Measurements from ENCODE around the gene MORN1. TPM values are rescaled to one million over a fixed set of nuclear protein-coding genes. Genes with fewer than 3 reads are reported as not detected.
A peak's percentile ranks its signal among the peaks of the same experiment; 100 is the strongest.

Gene MORN1
- total and polyA plus RNA-seq, 2 of the 8 experiments (the other 6 are each of a cell fraction or from before 2014, with no cell fraction given) = 5.0 to 9.1 TPM

- H4K8ac ChIP-seq (ENCODE audit: extremely low read depth, insufficient read depth, low read length) = no peak overlapping the region
- H2AK5ac ChIP-seq (ENCODE audit: low read depth, low read length) = peak overlapping the region; percentile 72; the same call in 1 of the 2 replicates
- 88% methylated on average over 26 of the region's 28 CpGs; no CpG with 5 or more reads in 1 of the 2 experiments for WGBS, 2 experiments (ENCODE audit: extremely low coverage in 1 of 2, insufficient coverage in 1 of 2, insufficient read length in 1 of 2, insufficient replicate concordance in 2 of 2, low coverage in 1 of 2, low lambda C conversion rate in 2 of 2, missing lambda C conversion rate in 1 of 2)
- H3K79me2 ChIP-seq (ENCODE audit: control insufficient read depth in 1 of 2, insufficient read depth in 2 of 2, low read length in 2 of 2) = no peaks in the 10 kb centered on the region
- no peaks in the 10 kb centered on the region; the same call in 1 of the 2 replicates for H3K23me2 ChIP-seq (ENCODE audit: low read depth, low read length)
- H3K79me1 ChIP-seq (ENCODE audit: low read depth, low read length) = peaks cover 3% of the 10 kb centered on the region; the same call in 1 of the 2 replicates
- FAIRE-seq (no peak), DNase-seq (ENCODE audit: low read depth in 1 of 2, low spot score in 2 of 2) (no peak)
- CTCF ChIA-PET (ENCODE audit: partially characterized antibody) = interaction anchor here (0.7 to 4.1 kb wide), 14 partner anchors 11 to 1142 kb away, joined by 3 to 23 read pairs (median 4); partner anchors contain the start of gene FAAP20
- H3K4me3 ChIP-seq (ENCODE audit: extremely low read depth in 1 of 4, insufficient read depth in 2 of 4, low read depth in 3 of 4, low read length in 4 of 4) = no peak overlapping the region
- H4K5ac ChIP-seq (ENCODE audit: insufficient read length, low read depth, low read length) = no peak overlapping the region
- no peak overlapping the region for H3K14ac ChIP-seq (ENCODE audit: insufficient read length)
- no peak overlapping the region for H2BK120ac ChIP-seq (replicated peaks; ENCODE audit: low read depth, low read length)
- H3K4ac ChIP-seq (replicated peaks; ENCODE audit: insufficient read length, low read depth, low read length) = no peak overlapping the region
- H3K27me3 ChIP-seq (replicated peaks in 1 of 4; ENCODE audit: control insufficient read depth in 3 of 4, extremely low read depth in 1 of 4, insufficient read depth in 3 of 4, low read length in 3 of 4) = no peaks in the 10 kb centered on the region
- peaks cover 4 to 30% (median 20%) of the 10 kb centered on the region in 4 experiments for H3K4me1 ChIP-seq (replicated peaks in 1 of 4; ENCODE audit: control insufficient read depth in 3 of 4, insufficient read depth in 4 of 4, low read length in 3 of 4)
- H2BK15ac ChIP-seq (ENCODE audit: low read length) = no peak overlapping the region
- peak overlapping the region; percentile 71; the same call in 1 of the 2 replicates for H3K18ac ChIP-seq (ENCODE audit: extremely low read depth, low read length)
- no peak overlapping the region for H3K9ac ChIP-seq (replicated peaks in 1 of 4; ENCODE audit: extremely low read depth in 1 of 4, low read depth in 3 of 4, low read length in 3 of 4)
- no peak overlapping the region; the same call in none of the 2 replicates for H2BK5ac ChIP-seq (ENCODE audit: low read depth, low read length)
- POLR2A ChIA-PET (ENCODE audit: partially characterized antibody) = interaction anchor here (0.7 to 2.0 kb wide), 4 partner anchors 39 to 106 kb away, joined by 3 to 5 read pairs (median 4); no protein-coding TSS in a partner anchor
- H3K27ac ChIP-seq (ENCODE audit: low read depth, low read length) = no peak overlapping the region
- no peak overlapping the region for H3K56ac ChIP-seq (replicated peaks; ENCODE audit: insufficient read length, low read depth, low read length)
- no peaks in the 10 kb centered on the region for H3K9me3 ChIP-seq (ENCODE audit: insufficient read depth in 2 of 2, low read depth in 1 of 2, low read length in 1 of 2)
- H2BK20ac ChIP-seq (ENCODE audit: low read length) = no peak overlapping the region
- no peak for TF ChIP-seq HDAC6 (IDR thresholded peaks at IDR 0.05; ENCODE audit: low read depth, low read length)
- no peak for TF ChIP-seq USF2 (IDR thresholded peaks at IDR 0.05; ENCODE audit: low read length)
- peak; percentile 32; the same call in 1 of the 2 replicates for TF ChIP-seq POLR2AphosphoS5 (IDR thresholded peaks at IDR 0.05; ENCODE audit: low read depth, low read length)
- no peak for TF ChIP-seq RAD21 (IDR thresholded peaks at IDR 0.05 in 1 of 2, conservative IDR thresholded peaks at IDR 0.05 in 1 of 2; ENCODE audit: low read depth in 2 of 2, low read length in 2 of 2)
- TF ChIP-seq TBP (IDR thresholded peaks at IDR 0.05; ENCODE audit: low read depth, low read length) = no peak
- no peak overlapping the region for H3K23ac ChIP-seq (ENCODE audit: insufficient read length)
- H2BK12ac ChIP-seq (ENCODE audit: low read depth, low read length) = 0 out of 2 replicates have a peak overlapping the region, but pooled peaks have one; percentile 33
- peaks cover 6 to 27% (median 19%) of the 10 kb centered on the region in 4 experiments; a peak in 5 of 8 replicates for H3K36me3 ChIP-seq (ENCODE audit: control insufficient read depth in 2 of 4, insufficient read depth in 4 of 4, low read length in 3 of 4)
- no peak overlapping the region for H4K91ac ChIP-seq (replicated peaks; ENCODE audit: insufficient read length, low read length)
- no peak overlapping the region for H3K4me2 ChIP-seq (ENCODE audit: insufficient read depth in 1 of 2, low read depth in 2 of 2, low read length in 2 of 2)
- H4K20me1 ChIP-seq (replicated peaks in 1 of 2; ENCODE audit: control insufficient read depth in 1 of 2, insufficient read depth in 2 of 2, low read length in 2 of 2) = peaks cover 2 to 5% of the 10 kb centered on the region in 2 experiments
- no peak overlapping the region for H2AFZ ChIP-seq (ENCODE audit: low read length)
Observed at GRCh38 chr1:2310332-2311183, 80.8 kb downstream of the MORN1 start.

Measured in H1 (cell line).